IMR-90 (cell line): ENCODE data around the gene SMC1B. TPM values are rescaled to one million over a fixed set of nuclear protein-coding genes. Genes with fewer than 3 reads are reported as not detected.

Source experiments
- ATAC-seq: fragments of 200-7000 bp; cut with Tn5 transposase; 2 replicates; pipeline ENCODE4 v1.9.1; 2020; ENCODE audit warnings: low read depth, mild to moderate bottlenecking, moderate library complexity
- BruUV-seq: library from RNA; stranded (reverse); fragments of 400-500 nt; replicated peaks from 2 replicates; lab custom pipeline; 2021; lab: Mats Ljungman, UMichigan
- CTCF ChIA-PET: fragments of 300-600 bp; formaldehyde crosslinking; extraction: SDS; loops from one replicate; lab custom pipeline; 2021; ENCODE audit warnings: antibody characterized with exemption; lab: Yijun Ruan, JAX
- POLR2A ChIA-PET: fragments of 300-600 bp; sonication (Branson Sonifier 250); formaldehyde crosslinking; loops from one replicate; lab custom pipeline; 2022; ENCODE audit warnings: antibody characterized with exemption; ENCODE audit not compliant: unreplicated experiment; lab: Charles Lee
- DNase-seq: peaks from one replicate; pipeline ENCODE4 v3.0.0; 2013
- H2AFZ ChIP-seq: replicated peaks from 2 replicates; pipeline ENCODE3; 2013; ENCODE audit warnings: low read length, mild to moderate bottlenecking; ENCODE audit not compliant: poor library complexity
- H2AK5ac ChIP-seq: 2 replicates; pipeline ENCODE4 v1.6.1; 2013; ENCODE audit warnings: low read depth, low read length, inconsistent platforms
- H2AK9ac ChIP-seq: replicated peaks from 2 replicates; pipeline ENCODE3; 2013; ENCODE audit warnings: mild to moderate bottlenecking, low read depth, low read length, moderate library complexity; ENCODE audit not compliant: poor library complexity
- H2BK120ac ChIP-seq: 2 replicates; pipeline ENCODE4 v1.6.1; 2013; ENCODE audit warnings: low read depth, low read length, inconsistent platforms
- H2BK15ac ChIP-seq: 3 replicates; pipeline ENCODE4 v1.6.1; 2013; ENCODE audit warnings: low read depth, low read length, inconsistent platforms
- H2BK20ac ChIP-seq: 2 replicates; pipeline ENCODE4 v1.6.1; 2013; ENCODE audit warnings: low read depth, mild to moderate bottlenecking, inconsistent platforms, low read length, moderate library complexity
- H2BK5ac ChIP-seq: 2 replicates; pipeline ENCODE4 v1.6.1; 2013; ENCODE audit warnings: mild to moderate bottlenecking, low read depth, low read length, inconsistent platforms; ENCODE audit not compliant: poor library complexity, severe bottlenecking
- H3K14ac ChIP-seq: replicated peaks from 2 replicates; pipeline ENCODE4 v1.6.1; 2013; ENCODE audit warnings: low read depth, low read length, inconsistent platforms
- H3K18ac ChIP-seq: 2 replicates; pipeline ENCODE4 v1.6.1; 2013; ENCODE audit warnings: low read depth, low read length, control low read depth
- H3K23ac ChIP-seq: 2 replicates; pipeline ENCODE4 v1.6.1; 2013; ENCODE audit warnings: low read depth, low read length, inconsistent platforms
- H3K27ac ChIP-seq: 2 replicates; pipeline ENCODE4 v1.5.1; 2013; ENCODE audit warnings: mild to moderate bottlenecking, control low read depth, low read length; ENCODE audit not compliant: insufficient read depth
- H3K27me3 ChIP-seq: 2 replicates; pipeline ENCODE4 v1.6.1; 2013; ENCODE audit warnings: low read length; ENCODE audit not compliant: control insufficient read depth, insufficient read depth
- H3K36me3 ChIP-seq: 2 replicates; pipeline ENCODE4 v1.6.1; 2013; ENCODE audit warnings: low read length, mixed read lengths; ENCODE audit not compliant: control insufficient read depth, insufficient read depth
- H3K4ac ChIP-seq: 2 replicates; pipeline ENCODE4 v1.6.1; 2013; ENCODE audit warnings: low read depth, low read length, inconsistent platforms
- H3K4me1 ChIP-seq: 2 replicates; pipeline ENCODE4 v1.6.1; 2013; ENCODE audit warnings: low read length, mixed read lengths; ENCODE audit not compliant: control insufficient read depth, insufficient read depth
- H3K4me2 ChIP-seq: 2 replicates; pipeline ENCODE4 v1.6.1; 2013; ENCODE audit warnings: low read depth, mild to moderate bottlenecking, control low read depth, low read length, moderate library complexity
- H3K4me3 ChIP-seq: 2 replicates; pipeline ENCODE4 v1.5.1; 2013; ENCODE audit warnings: low read depth, mild to moderate bottlenecking, control low read depth, low read length, moderate library complexity; ENCODE audit not compliant: insufficient read depth
- H3K56ac ChIP-seq: 2 replicates; pipeline ENCODE4 v1.6.1; 2013; ENCODE audit warnings: low read length, inconsistent platforms; ENCODE audit not compliant: insufficient read depth; ENCODE audit errors: extremely low read depth
- H3K79me1 ChIP-seq, 2 experiments: 2 replicates each; pipeline ENCODE4 v1.6.1; 2013; ENCODE audit warnings: low read length in 2 of 2, inconsistent platforms in 1 of 2, low read depth in 1 of 2
- H3K9ac ChIP-seq: 2 replicates; pipeline ENCODE4 v1.6.1; 2013; ENCODE audit warnings: low read depth, low read length, control low read depth
- H3K9me1 ChIP-seq: 2 replicates; pipeline ENCODE4 v1.6.1; 2013; ENCODE audit warnings: low read length, inconsistent platforms; ENCODE audit not compliant: insufficient read depth
- H3K9me3 ChIP-seq: 2 replicates; pipeline ENCODE4 v1.6.1; 2013; ENCODE audit warnings: low read length; ENCODE audit not compliant: control insufficient read depth, insufficient read depth
- H4K20me1 ChIP-seq: 2 replicates; pipeline ENCODE4 v1.6.1; 2013; ENCODE audit warnings: low read length, inconsistent platforms; ENCODE audit not compliant: insufficient read depth
- H4K5ac ChIP-seq: 2 replicates; pipeline ENCODE4 v1.6.1; 2013; ENCODE audit warnings: mild to moderate bottlenecking, low read depth, low read length, control low read depth
- H4K8ac ChIP-seq, 2 experiments: 2 replicates each; pipeline ENCODE4 v1.6.1; 2013; ENCODE audit warnings: low read depth in 2 of 2, low read length in 2 of 2, control low read depth in 1 of 2, inconsistent platforms in 1 of 2
- H4K91ac ChIP-seq: 2 replicates; pipeline ENCODE4 v1.6.1; 2013; ENCODE audit warnings: low read depth, low read length, inconsistent platforms; ENCODE audit not compliant: insufficient read depth
- CHD1 ChIP-seq: IDR thresholded peaks from 2 replicates; pipeline ENCODE4 v1.6.1; 2012; ENCODE audit warnings: low read depth, low read length, improper control_type of control experiment
- POLR2A ChIP-seq: IDR thresholded peaks from 2 replicates; pipeline ENCODE4 v1.6.1; 2012; ENCODE audit warnings: mild to moderate bottlenecking, low read depth, low read length
- WGBS, 2 experiments: methylation state at CpG; one replicate each; pipeline versions ENCODE4 v1.1.5 to v1.1.7; 2013; ENCODE audit warnings: missing lambda C conversion rate in 2 of 2; ENCODE audit not compliant: insufficient read length in 1 of 2; ENCODE audit errors: extremely low coverage in 2 of 2; 5-methylcytosine and 5-hydroxymethylcytosine counted together
- dilution Hi-C: fragments of 300-500 bp; cut with HindIII; formaldehyde crosslinking; loops from one replicate; pipeline ENCODE4 v1.14.3; 2018; ENCODE audit warnings: low sequenced_read_pairs; ENCODE audit not compliant: unreplicated experiment
- in situ Hi-C: fragments of 300-500 bp; cut with MboI; formaldehyde crosslinking; loops from 3 replicates; pipeline ENCODE4 v1.14.3; 2019; ENCODE audit warnings: low sequenced_read_pairs, inconsistent platforms, mixed read lengths
- intact Hi-C: fragments of 100-400 bp; cut with micrococcal nuclease; formaldehyde crosslinking; loops from 2 replicates; pipeline ENCODE4 v1.10.0; 2022
- polyA plus RNA-seq, 3 experiments: library from polyadenylated mRNA; depleted of rRNA; stranded (reverse); fragments of >200 nt; gene quantifications; 2 replicates each; pipeline ENCODE4 v1.2.3, GENCODE V29; 2012; ENCODE audit warnings: low replicate concordance in 1 of 3
- total RNA-seq: library from RNA; depleted of rRNA; stranded (reverse); fragments of >200 nt; gene quantifications from 2 replicates; pipeline ENCODE4 v1.2.3, GENCODE V29; 2012
- TF ChIP-seq, protein P1 (sequence below): fragments of 150-350 bp; IDR thresholded peaks from 2 replicates; pipeline ENCODE4 v1.6.1; 2016; ENCODE audit warnings: low read depth, mild to moderate bottlenecking, low read length, moderate library complexity, borderline replicate concordance

SMC1B gene
- total and polyA plus RNA-seq, 2 of the 4 experiments (the other 2 are of a cell fraction) = not detected

DNA sequence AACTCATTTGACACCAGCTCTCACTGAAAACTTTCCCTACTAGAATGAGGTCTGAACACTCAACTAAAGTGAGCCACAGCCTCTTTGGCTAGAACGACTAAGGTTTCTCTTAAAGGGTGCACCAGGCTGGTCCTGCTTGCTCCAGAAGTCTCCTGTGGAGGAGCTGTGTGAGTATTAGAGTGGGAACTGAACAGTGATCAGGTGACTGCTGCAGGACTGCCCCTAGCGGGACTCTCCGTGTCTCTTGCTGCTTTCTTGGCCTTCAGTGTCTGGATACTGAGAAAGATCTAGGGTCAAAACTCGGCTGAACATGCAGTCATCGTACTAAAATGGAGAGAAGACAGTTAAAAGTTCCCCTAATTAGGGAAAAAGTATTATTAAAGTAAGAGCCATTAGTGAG lies 69.1 kb downstream of the SMC1B start:
- Histone ChIP-seq H3K56ac (no peak overlapping the region), H3K27me3 (no peaks in the 10 kb centered on the region), H4K8ac (no peak overlapping the region), H4K91ac (no peak overlapping the region), H3K4me2 (no peak overlapping the region), H3K4me1 (no peaks in the 10 kb centered on the region), H3K4me3 (no peak overlapping the region), H3K9me3 (no peaks in the 10 kb centered on the region), H3K23ac (no peak overlapping the region), H2BK120ac (no peak overlapping the region), H3K27ac (no peak overlapping the region), H3K9me1 (no peaks in the 10 kb centered on the region), H2AFZ (no peak overlapping the region), H2BK15ac (no peak overlapping the region), H2AK5ac (no peak overlapping the region), H4K5ac (no peak overlapping the region), H2AK9ac (no peak overlapping the region), H2BK20ac (no peak overlapping the region), H4K20me1 (no peaks in the 10 kb centered on the region), H3K36me3 (peaks cover 24% of the 10 kb centered on the region), H3K4ac (no peak overlapping the region), H2BK5ac (no peak overlapping the region), H3K18ac (no peak overlapping the region), H3K9ac (no peak overlapping the region), H3K79me1 (no peaks in the 10 kb centered on the region), H3K14ac (no peak overlapping the region)
- BruUV-seq = no TSS peak
- CTCF ChIA-PET = no interaction called here
- WGBS, 2 experiments = no CpG with 5 or more reads among the region's 5 CpGs
- POLR2A ChIA-PET = no interaction called here
- in situ Hi-C loops (no loop called here), intact Hi-C loops (no loop called here), dilution Hi-C loops (no loop called here)
- DNase-seq = no peak
- no peak for TF ChIP-seq CHD1
- TF ChIP-seq, protein P1, sequence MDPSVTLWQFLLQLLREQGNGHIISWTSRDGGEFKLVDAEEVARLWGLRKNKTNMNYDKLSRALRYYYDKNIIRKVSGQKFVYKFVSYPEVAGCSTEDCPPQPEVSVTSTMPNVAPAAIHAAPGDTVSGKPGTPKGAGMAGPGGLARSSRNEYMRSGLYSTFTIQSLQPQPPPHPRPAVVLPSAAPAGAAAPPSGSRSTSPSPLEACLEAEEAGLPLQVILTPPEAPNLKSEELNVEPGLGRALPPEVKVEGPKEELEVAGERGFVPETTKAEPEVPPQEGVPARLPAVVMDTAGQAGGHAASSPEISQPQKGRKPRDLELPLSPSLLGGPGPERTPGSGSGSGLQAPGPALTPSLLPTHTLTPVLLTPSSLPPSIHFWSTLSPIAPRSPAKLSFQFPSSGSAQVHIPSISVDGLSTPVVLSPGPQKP = no peak
- no peak for TF ChIP-seq POLR2A
- ATAC-seq = no peak
